ENCODE measurements around the gene LGALS12.
"Not testable (repeated sequence)": the region's sequence is repeated elsewhere in the genome, so short reads cannot be mapped to it uniquely, and the experiment has no call there.

The LGALS12 gene

GRCh38 chr11:63523151-63523550, 17.3 kb downstream of the LGALS12 start:
- Histone ChIP-seq H3K4me1 (ENCODE audit: insufficient read depth, poor library complexity, severe bottlenecking) (no peaks in the 10 kb centered on the region), H3K27ac (ENCODE audit: poor library complexity, severe bottlenecking) (no peak overlapping the region), H3K27me3 (ENCODE audit: insufficient read depth, poor library complexity, severe bottlenecking) (no peaks in the 10 kb centered on the region), H3K36me3 (ENCODE audit: low read depth) (no peaks in the 10 kb centered on the region), H3K4me3 (ENCODE audit: severe bottlenecking) (no peak overlapping the region), H3K9me3 (ENCODE audit: severe bottlenecking) (peaks cover 4% of the 10 kb centered on the region)
- ATAC-seq (ENCODE audit: low read depth), result no peak
- DNase-seq (ENCODE audit: low spot score), result no peak
- no peak for TF ChIP-seq CTCF (IDR thresholded peaks at IDR 0.05; ENCODE audit: poor library complexity, severe bottlenecking)

- no peak for TF ChIP-seq CTCF (IDR thresholded peaks at IDR 0.05; ENCODE audit: poor library complexity, severe bottlenecking)
- DNase-seq (ENCODE audit: low spot score), result no peak
- no peaks in the 10 kb centered on the region for H3K27me3 ChIP-seq (ENCODE audit: insufficient read depth, poor library complexity, severe bottlenecking)
- H3K27ac ChIP-seq (ENCODE audit: poor library complexity, severe bottlenecking), result no peak overlapping the region
- no peaks in the 10 kb centered on the region for H3K4me1 ChIP-seq (ENCODE audit: insufficient read depth, poor library complexity, severe bottlenecking)
- H3K4me3 ChIP-seq (ENCODE audit: severe bottlenecking), result no peak overlapping the region
- no peak for ATAC-seq (ENCODE audit: low read depth)
- H3K9me3 ChIP-seq (ENCODE audit: severe bottlenecking), result peaks cover 4% of the 10 kb centered on the region
- no peaks in the 10 kb centered on the region for H3K36me3 ChIP-seq (ENCODE audit: low read depth)
Measured at GRCh38 chr11:63527667-63528066, 21.8 kb downstream of the LGALS12 start.

- H3K36me3 ChIP-seq (ENCODE audit: low read depth); H3K4me1 ChIP-seq (ENCODE audit: insufficient read depth, poor library complexity, severe bottlenecking); ATAC-seq (ENCODE audit: low read depth); H3K4me3 ChIP-seq (ENCODE audit: severe bottlenecking); DNase-seq (ENCODE audit: low spot score); H3K27me3 ChIP-seq (ENCODE audit: insufficient read depth, poor library complexity, severe bottlenecking); H3K27ac ChIP-seq (ENCODE audit: poor library complexity, severe bottlenecking); H3K9me3 ChIP-seq (ENCODE audit: severe bottlenecking): not testable (repeated sequence)
Measured at GRCh38 chr11:63528156-63528555, 22.3 kb downstream of the LGALS12 start.

- not testable (repeated sequence) for H3K27me3 ChIP-seq (ENCODE audit: insufficient read depth, poor library complexity, severe bottlenecking); ATAC-seq (ENCODE audit: low read depth); H3K36me3 ChIP-seq (ENCODE audit: low read depth); H3K9me3 ChIP-seq (ENCODE audit: severe bottlenecking); DNase-seq (ENCODE audit: low spot score); H3K4me3 ChIP-seq (ENCODE audit: severe bottlenecking); H3K27ac ChIP-seq (ENCODE audit: poor library complexity, severe bottlenecking); H3K4me1 ChIP-seq (ENCODE audit: insufficient read depth, poor library complexity, severe bottlenecking)
Measured at GRCh38 chr11:63528729-63529278, 22.9 kb downstream of the LGALS12 start.

- H3K27ac ChIP-seq (ENCODE audit: poor library complexity, severe bottlenecking); H3K4me3 ChIP-seq (ENCODE audit: severe bottlenecking); DNase-seq (ENCODE audit: low spot score); H3K9me3 ChIP-seq (ENCODE audit: severe bottlenecking); H3K27me3 ChIP-seq (ENCODE audit: insufficient read depth, poor library complexity, severe bottlenecking); H3K36me3 ChIP-seq (ENCODE audit: low read depth); ATAC-seq (ENCODE audit: low read depth); H3K4me1 ChIP-seq (ENCODE audit: insufficient read depth, poor library complexity, severe bottlenecking): not testable (repeated sequence)
Measured at GRCh38 chr11:63529373-63529772, 23.5 kb downstream of the LGALS12 start.

- no peak for ATAC-seq (ENCODE audit: low read depth)
- no peak for TF ChIP-seq CTCF (IDR thresholded peaks at IDR 0.05; ENCODE audit: poor library complexity, severe bottlenecking)
- H3K27ac ChIP-seq (ENCODE audit: poor library complexity, severe bottlenecking), result no peak overlapping the region
- no peaks in the 10 kb centered on the region for H3K4me1 ChIP-seq (ENCODE audit: insufficient read depth, poor library complexity, severe bottlenecking)
- no peak overlapping the region for H3K4me3 ChIP-seq (ENCODE audit: severe bottlenecking)
- no peaks in the 10 kb centered on the region for H3K27me3 ChIP-seq (ENCODE audit: insufficient read depth, poor library complexity, severe bottlenecking)
- H3K9me3 ChIP-seq (ENCODE audit: severe bottlenecking), result no peaks in the 10 kb centered on the region
- DNase-seq (ENCODE audit: low spot score), result no peak
- H3K36me3 ChIP-seq (ENCODE audit: low read depth), result no peaks in the 10 kb centered on the region
Measured at GRCh38 chr11:63530021-63530420, 24.1 kb downstream of the LGALS12 start.

GRCh38 chr11:63531074-63531792, 25.3 kb downstream of the LGALS12 start:
- not testable (repeated sequence) for DNase-seq (ENCODE audit: low spot score); H3K36me3 ChIP-seq (ENCODE audit: low read depth); H3K27me3 ChIP-seq (ENCODE audit: insufficient read depth, poor library complexity, severe bottlenecking); H3K4me1 ChIP-seq (ENCODE audit: insufficient read depth, poor library complexity, severe bottlenecking); H3K27ac ChIP-seq (ENCODE audit: poor library complexity, severe bottlenecking); H3K4me3 ChIP-seq (ENCODE audit: severe bottlenecking); H3K9me3 ChIP-seq (ENCODE audit: severe bottlenecking)
- ATAC-seq (ENCODE audit: low read depth), result peak; percentile 78

Measured in RWPE2 (cell line).